Hematopoietic multipotent progenitor cell (in vitro differentiated cells): ENCODE data around the gene ADORA2A. TPM values are rescaled to one million over a fixed set of nuclear protein-coding genes. Genes with fewer than 3 reads are reported as not detected.

Experiments
- DNase-seq, 3 donors: peaks; one replicate each; pipeline ENCODE4 v3.0.0-alpha.2; 2011 to 2015; ENCODE audit warnings: low read depth in 2 of 3, low spot score in 2 of 3
- total RNA-seq: library from RNA; depleted of rRNA; stranded (reverse); fragments of >200 nt; gene quantifications from one replicate; pipeline ENCODE4 v1.2.3, GENCODE V29; 2012

The ADORA2A gene
- 12.4 TPM for total RNA-seq

DNA sequence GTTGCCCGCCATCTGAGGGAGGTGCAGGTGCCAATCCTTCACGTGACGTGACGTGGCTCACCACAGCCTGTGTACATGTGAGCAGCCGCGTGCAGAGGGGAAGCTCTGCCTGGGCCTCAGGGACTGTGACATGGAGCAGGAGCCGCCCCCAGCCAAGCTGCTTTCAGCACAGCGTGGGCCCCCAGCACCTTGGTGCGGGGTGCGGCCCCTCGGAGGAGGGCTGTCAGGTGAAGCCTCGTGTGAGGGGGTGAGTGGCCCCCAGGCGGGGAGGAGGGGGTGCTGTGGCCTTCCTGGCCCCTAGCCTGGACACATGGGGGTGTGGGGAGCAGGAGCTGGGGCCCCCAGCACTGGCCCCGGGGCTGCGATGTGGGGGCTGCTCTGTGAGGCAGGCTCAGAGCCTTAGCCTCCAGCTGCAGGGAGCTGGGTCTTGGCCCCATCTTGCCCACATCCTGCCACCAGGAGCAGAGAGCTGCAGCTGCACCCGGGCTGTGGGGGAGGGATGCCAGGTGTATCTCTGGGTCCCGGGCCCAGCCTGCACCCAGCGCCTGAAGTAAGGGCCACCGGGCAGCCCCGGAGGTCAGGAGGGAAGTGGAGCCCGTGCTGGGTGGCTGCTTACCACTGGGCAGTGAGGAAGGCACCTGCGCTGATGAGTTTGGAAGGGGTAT is at the start of gene ADORA2A:
TSS of gene ADORA2A (plus strand) at position 100 of the 665 bp plus-strand sequence. CDS start 5,806 bp downstream, outside the sequence.
- DNase-seq, result peak; percentile 63 to 84 (median 74)

GRCh38 chr22:24379536-24379935 is 47.9 kb upstream of the ADORA2A start:
- DNase-seq, result peak in 2 of 3 donors; percentile 41 to 43

GRCh38 chr22:24380220-24380904 is 47.0 kb upstream of the ADORA2A start:
- no peak for DNase-seq

GRCh38 chr22:24380905-24381230 is 46.5 kb upstream of the ADORA2A start:
- no peak for DNase-seq

- DNase-seq, result no peak
Observed at GRCh38 chr22:24383061-24383460, 44.3 kb upstream of the ADORA2A start.

- DNase-seq, result no peak
Observed at GRCh38 chr22:24384131-24384530, 43.3 kb upstream of the ADORA2A start.

GRCh38 chr22:24386937-24387471 is 40.4 kb upstream of the ADORA2A start:
- no peak for DNase-seq

- DNase-seq, result no peak
Observed at GRCh38 chr22:24389680-24390079, 37.7 kb upstream of the ADORA2A start.

DNA sequence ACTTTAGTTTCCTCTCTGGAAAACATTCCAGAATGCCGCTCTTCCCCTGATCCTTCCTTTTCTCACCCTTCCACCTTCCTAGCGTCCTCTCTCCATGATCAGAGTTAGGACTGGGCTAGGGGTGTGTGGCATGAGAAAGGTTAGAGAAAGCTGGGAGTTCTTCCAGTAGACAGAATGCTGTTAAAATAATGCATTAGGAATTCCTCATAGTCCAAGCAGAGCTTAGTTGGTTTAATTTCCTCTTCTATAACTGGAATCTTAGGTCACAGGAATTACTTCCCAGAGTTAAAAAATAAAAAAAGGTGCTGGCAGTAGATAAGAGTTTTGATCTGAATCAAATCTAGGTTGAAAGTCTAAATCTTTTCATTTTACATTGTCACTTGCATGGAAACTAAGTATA is 37.2 kb upstream of the ADORA2A start:
- no peak for DNase-seq

DNA sequence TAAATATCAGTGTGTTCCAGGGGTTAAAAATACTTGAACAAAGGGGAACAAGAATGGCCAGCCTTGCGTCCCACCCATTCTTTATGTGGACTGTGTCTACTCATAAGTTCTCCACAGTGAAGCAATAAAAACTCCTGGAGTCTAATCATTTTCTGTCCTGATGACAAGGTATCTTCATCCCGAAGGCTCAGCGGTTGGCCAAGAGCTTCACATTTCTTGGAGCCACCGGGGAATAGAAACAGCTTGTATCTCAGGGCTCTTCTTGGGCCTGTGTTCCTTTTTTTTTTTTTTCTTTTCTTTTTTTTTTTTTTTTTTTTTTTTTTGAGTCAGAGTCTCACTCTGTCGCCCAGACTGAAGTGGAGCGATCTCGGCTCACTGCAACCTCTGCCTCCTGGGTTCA is 36.8 kb upstream of the ADORA2A start:
- DNase-seq, result no peak

DNA sequence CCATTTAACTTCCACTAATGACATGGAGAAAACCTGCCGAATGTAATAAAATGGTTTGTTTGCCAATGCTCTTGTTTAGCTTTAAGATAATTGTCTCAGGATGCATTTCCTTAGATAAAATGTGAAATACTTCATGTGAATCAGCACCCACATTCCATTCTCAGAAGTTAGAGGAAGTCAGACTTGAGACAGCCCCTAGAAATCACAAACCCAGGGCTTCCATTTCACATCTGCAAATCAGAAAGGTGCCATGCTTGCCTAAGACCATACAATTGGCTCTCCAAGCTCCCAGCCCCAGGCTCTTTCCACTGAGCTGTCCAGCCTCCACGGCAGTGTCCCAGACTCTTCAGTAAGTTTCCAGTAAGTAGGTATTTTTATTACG is 35.6 kb upstream of the ADORA2A start:
- DNase-seq, result no peak

- DNase-seq, result no peak
Observed at GRCh38 chr22:24392218-24392931, 35.0 kb upstream of the ADORA2A start.

DNA sequence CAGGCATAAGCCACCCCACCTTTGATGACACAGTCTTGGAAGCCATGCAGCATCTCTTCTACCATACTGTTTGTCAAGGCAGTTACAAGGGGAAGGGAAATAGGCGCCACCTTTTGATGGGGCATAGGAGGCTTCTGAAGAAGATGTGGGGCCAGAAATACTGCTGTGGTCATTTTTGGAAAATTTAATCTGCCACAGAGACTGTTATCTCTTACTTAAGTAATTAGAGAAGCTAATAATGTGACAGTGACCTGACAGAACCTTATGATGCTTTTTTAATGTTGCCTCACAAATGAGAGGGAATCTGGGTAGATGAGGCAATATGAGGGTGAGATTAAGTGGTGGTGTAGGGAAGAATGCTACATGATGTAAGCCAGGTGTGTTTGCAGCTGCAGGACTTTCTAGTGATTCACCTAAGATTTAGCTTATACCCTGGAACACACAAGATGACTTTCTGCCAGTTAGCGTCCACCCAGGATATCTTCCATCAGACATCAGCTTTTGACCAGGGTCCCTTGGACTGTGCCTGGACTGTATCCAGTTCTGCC is 34.3 kb upstream of the ADORA2A start:
- DNase-seq, result no peak

GRCh38 chr22:24393848-24394247 is 33.6 kb upstream of the ADORA2A start:
- no peak for DNase-seq

DNA sequence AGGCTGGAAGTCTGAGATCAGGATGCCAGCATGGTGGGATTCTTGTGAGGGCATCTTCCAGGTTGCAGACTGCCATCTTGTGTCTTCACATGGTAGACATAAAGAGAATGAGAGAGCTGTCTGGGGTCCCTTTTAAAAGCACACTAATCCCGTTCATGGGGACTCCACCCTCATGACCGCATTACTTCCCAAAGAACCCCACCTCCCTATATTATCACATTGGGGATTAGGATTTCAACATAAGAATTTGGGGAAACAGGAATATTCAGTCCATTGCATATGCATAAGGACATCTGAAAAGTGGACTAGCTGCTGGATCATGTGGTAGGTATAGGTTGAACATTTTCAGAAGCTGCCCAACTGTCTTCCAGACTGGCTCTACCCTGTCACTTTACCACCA is 33.1 kb upstream of the ADORA2A start:
- DNase-seq, result no peak

DNA sequence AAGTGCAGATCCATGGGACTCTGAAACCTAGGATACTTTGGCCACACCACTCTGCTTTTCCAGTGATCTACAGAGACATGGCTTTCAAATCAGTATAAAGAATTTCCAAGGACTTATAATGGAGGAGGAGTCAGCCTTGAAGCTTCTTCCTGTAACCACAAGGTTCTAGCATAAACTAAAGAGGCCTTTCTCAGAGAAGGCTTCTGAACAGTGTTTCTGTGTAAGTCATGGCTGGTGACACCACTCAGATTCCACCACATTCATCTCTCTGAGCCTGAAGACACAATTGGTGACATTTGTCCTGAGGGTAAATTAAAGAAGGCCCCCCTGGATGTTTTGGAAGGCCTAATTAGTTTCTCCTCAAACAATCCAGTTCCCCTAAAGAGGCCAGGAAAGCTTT is 29.0 kb upstream of the ADORA2A start:
- no peak for DNase-seq

- no peak for DNase-seq
Observed at GRCh38 chr22:24400034-24400725, 27.2 kb upstream of the ADORA2A start.

DNA sequence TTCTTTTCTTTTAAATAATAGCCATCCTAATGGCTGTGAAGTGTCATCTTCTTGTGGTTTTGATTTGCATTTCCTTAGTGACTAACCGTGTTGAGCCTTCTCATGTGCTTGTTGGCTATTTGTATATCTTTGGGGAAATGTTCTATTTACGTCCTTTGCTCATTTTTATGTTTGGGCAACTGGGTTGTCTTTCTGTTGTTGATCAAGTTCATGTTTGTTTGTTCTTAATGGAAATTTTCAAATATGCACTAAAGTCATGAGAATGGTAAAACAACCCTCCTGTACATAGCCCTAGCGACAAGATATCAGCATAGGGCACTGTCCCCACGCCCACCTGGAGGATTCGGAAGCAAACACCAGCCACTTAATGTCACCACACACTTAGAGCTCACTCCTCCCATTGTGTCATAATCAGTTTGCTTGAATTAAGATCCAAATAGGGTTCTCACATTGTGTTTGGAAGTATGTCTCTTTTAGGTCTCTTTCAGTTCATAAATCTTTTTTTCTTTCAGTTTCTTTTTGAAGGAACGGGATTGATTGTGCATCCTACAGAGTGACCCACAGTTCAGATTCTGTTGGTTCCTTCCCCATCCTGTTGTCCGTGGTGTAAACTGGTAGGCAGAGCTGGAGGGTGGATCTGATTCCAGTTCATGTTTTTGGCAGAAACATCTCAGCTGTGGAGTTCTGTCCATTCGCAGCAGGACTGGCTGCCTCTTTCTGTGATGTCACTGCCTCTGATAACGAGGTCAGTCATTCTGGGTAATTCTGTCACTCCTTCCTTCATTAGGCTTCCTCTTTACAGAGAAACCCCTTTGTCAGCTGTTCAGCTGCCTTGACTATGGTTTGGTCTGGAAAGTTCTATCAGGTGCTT is 26.4 kb upstream of the ADORA2A start:
- DNase-seq, result no peak

- DNase-seq, result no peak
Observed at GRCh38 chr22:24401931-24402367, 25.4 kb upstream of the ADORA2A start.
